Neural cell (in vitro differentiated cells): ENCODE results near the gene IL19.

Experiments used
- EP300 ChIP-seq: fragments of 450-650 bp; conservative IDR thresholded peaks from 2 replicates; pipeline ENCODE4 v1.6.1; 2014; ENCODE audit warnings: antibody characterized with exemption, mild to moderate bottlenecking, moderate library complexity; ENCODE audit not compliant: poor library complexity, severe bottlenecking
- TAF1 ChIP-seq: IDR thresholded peaks from 2 replicates; pipeline ENCODE4 v1.6.1; 2012; ENCODE audit warnings: low read depth
- TF ChIP-seq, protein P1 (sequence below): fragments of 450-650 bp; IDR thresholded peaks from 2 replicates; pipeline ENCODE4 v1.5.1; 2014; ENCODE audit warnings: antibody characterized with exemption, mild to moderate bottlenecking, moderate library complexity; ENCODE audit not compliant: poor library complexity, severe bottlenecking

DNA sequence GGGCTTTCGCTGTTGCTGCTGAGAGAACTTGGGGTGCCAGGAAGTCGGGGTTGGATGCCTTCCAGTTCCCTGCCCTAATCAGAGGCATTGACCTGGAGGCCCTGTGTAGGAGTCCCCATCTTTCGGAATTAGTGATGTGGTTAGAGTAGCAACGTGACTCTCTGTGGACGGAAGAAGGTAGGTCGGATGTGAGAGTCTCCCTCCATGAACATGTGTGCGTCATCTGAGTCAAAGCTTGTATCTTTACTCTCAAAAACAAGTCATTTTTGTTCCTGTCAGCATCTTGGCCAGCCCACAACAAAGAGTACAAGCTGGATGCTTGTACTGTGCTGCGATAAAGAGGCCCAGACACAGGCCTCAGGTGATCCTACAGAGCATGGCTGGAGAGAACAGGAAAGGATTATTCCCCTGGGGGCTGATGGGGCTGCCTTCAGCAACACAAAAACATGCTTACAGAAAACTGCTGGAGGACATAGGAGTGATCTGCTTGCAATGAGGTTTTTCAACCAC is 32.7 kb downstream of the IL19 start:
- TF ChIP-seq, protein P1, sequence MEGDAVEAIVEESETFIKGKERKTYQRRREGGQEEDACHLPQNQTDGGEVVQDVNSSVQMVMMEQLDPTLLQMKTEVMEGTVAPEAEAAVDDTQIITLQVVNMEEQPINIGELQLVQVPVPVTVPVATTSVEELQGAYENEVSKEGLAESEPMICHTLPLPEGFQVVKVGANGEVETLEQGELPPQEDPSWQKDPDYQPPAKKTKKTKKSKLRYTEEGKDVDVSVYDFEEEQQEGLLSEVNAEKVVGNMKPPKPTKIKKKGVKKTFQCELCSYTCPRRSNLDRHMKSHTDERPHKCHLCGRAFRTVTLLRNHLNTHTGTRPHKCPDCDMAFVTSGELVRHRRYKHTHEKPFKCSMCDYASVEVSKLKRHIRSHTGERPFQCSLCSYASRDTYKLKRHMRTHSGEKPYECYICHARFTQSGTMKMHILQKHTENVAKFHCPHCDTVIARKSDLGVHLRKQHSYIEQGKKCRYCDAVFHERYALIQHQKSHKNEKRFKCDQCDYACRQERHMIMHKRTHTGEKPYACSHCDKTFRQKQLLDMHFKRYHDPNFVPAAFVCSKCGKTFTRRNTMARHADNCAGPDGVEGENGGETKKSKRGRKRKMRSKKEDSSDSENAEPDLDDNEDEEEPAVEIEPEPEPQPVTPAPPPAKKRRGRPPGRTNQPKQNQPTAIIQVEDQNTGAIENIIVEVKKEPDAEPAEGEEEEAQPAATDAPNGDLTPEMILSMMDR = no peak
- TF ChIP-seq TAF1 = no peak
- TF ChIP-seq EP300 = no peak
